Loucy (cell line): ENCODE data around the gene PASK.

Source experiments
- H2AFZ ChIP-seq: fragments of 200-600 bp; sonication (generic); 2 replicates; pipeline ENCODE4 v1.6.0; 2016; ENCODE audit warnings: antibody characterized with exemption, mild to moderate bottlenecking, low read length, moderate library complexity
- H3F3A ChIP-seq: fragments of 200-600 bp; 2 replicates; pipeline ENCODE4 v1.6.0; 2016; ENCODE audit warnings: antibody characterized with exemption, low read depth, mild to moderate bottlenecking
- H3K27me3 ChIP-seq: fragments of 200-600 bp; sonication (generic); 2 replicates; pipeline ENCODE4 v1.6.1; 2014; ENCODE audit warnings: low read length, mild to moderate bottlenecking; ENCODE audit not compliant: insufficient read depth, poor library complexity, severe bottlenecking
- H3K36me3 ChIP-seq: fragments of 200-600 bp; sonication (generic); 2 replicates; pipeline ENCODE4 v1.6.1; 2016; ENCODE audit warnings: low read length; ENCODE audit not compliant: insufficient read depth
- H3K4me1 ChIP-seq: fragments of 200-600 bp; sonication (generic); 2 replicates; pipeline ENCODE4 v1.5.1; 2014; ENCODE audit warnings: low read length, mild to moderate bottlenecking; ENCODE audit not compliant: insufficient read depth, poor library complexity, severe bottlenecking
- H3K4me2 ChIP-seq: fragments of 200-600 bp; sonication (generic); 2 replicates; pipeline ENCODE4 v1.6.0; 2014; ENCODE audit warnings: antibody characterized with exemption, low read length, low read depth, mild to moderate bottlenecking; ENCODE audit not compliant: poor library complexity, severe bottlenecking
- H3K4me3 ChIP-seq: fragments of 200-600 bp; sonication (generic); 2 replicates; pipeline ENCODE4 v1.5.1; 2014; ENCODE audit warnings: low read length, mild to moderate bottlenecking, mixed read lengths; ENCODE audit not compliant: poor library complexity, severe bottlenecking
- H3K79me2 ChIP-seq: fragments of 200-600 bp; sonication (generic); 2 replicates; pipeline ENCODE4 v1.6.1; 2014; ENCODE audit warnings: low read length; ENCODE audit not compliant: insufficient read depth
- H3K9ac ChIP-seq: fragments of 200-600 bp; sonication (generic); 2 replicates; pipeline ENCODE4 v1.6.0; 2014; ENCODE audit warnings: mild to moderate bottlenecking, low read depth, low read length, moderate library complexity; ENCODE audit not compliant: poor library complexity, severe bottlenecking
- H3K9me2 ChIP-seq: fragments of 200-600 bp; sonication (generic); replicated peaks from 2 replicates; pipeline ENCODE4 v1.6.1; 2016; ENCODE audit warnings: low read depth, low read length, mixed read lengths
- H3K9me3 ChIP-seq: fragments of 200-600 bp; sonication (generic); 2 replicates; pipeline ENCODE4 v1.6.1; 2014; ENCODE audit warnings: mild to moderate bottlenecking, antibody characterized with exemption, low read length, low read depth; ENCODE audit not compliant: insufficient read depth
- H4K20me1 ChIP-seq: fragments of 200-600 bp; sonication (generic); 2 replicates; pipeline ENCODE4 v1.6.0; 2014; ENCODE audit warnings: antibody characterized with exemption, low read length, mild to moderate bottlenecking; ENCODE audit not compliant: insufficient read depth, poor library complexity, severe bottlenecking
- CTCF ChIP-seq: fragments of 200-600 bp; sonication (generic); conservative IDR thresholded peaks from 2 replicates; pipeline ENCODE4 v1.5.1; 2014; ENCODE audit warnings: mild to moderate bottlenecking, antibody characterized with exemption, low read length
- EZH2phosphoT487 ChIP-seq: fragments of 200-600 bp; IDR thresholded peaks from 2 replicates; pipeline ENCODE4 v1.6.1; 2018; ENCODE audit warnings: antibody characterized with exemption, mild to moderate bottlenecking, moderate library complexity, borderline replicate concordance

The PASK gene

GRCh38 chr2:241180495-241180894 lies 31.2 kb upstream of the PASK start:
- Histone ChIP-seq H3K9ac (no peak overlapping the region), H3K9me3 (no peaks in the 10 kb centered on the region), H3K4me3 (no peak overlapping the region), H3K4me2 (no peak overlapping the region), H3K79me2 (no peaks in the 10 kb centered on the region), H3K4me1 (no peaks in the 10 kb centered on the region), H2AFZ (no peak overlapping the region), H3F3A (no peaks in the 10 kb centered on the region), H4K20me1 (no peaks in the 10 kb centered on the region), H3K27me3 (no peaks in the 10 kb centered on the region), H3K9me2 (no peaks in the 10 kb centered on the region), H3K36me3 (peaks cover 26% of the 10 kb centered on the region; the same call in 1 of the 2 replicates)
- TF ChIP-seq CTCF (no peak), EZH2phosphoT487 (no peak)

DNA sequence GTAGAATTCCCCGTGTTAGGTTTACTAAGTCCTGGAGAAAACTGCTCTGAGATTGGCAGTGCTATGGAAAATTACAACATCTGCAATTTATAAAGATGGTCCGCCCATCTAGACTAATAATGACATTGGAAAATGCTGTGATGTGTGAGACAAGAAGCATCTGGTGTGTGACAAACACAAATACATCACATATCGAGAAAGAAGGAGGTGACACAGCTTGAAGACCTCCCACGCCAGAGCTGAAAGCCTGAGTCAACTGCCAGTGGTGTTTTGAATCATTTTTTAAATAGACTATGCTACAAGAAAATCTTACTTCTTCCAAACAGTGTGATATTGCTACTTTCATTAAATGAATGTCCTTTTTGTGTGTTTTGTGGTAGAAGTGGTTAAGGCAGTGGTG lies 30.6 kb upstream of the PASK start:
- Histone ChIP-seq H3K4me1 (no peaks in the 10 kb centered on the region), H4K20me1 (no peaks in the 10 kb centered on the region), H3K4me2 (no peak overlapping the region), H3F3A (no peaks in the 10 kb centered on the region), H3K27me3 (no peaks in the 10 kb centered on the region), H3K9ac (no peak overlapping the region), H3K9me3 (no peaks in the 10 kb centered on the region), H3K9me2 (no peaks in the 10 kb centered on the region), H3K4me3 (no peak overlapping the region), H2AFZ (no peak overlapping the region), H3K36me3 (peaks cover 26% of the 10 kb centered on the region; the same call in 1 of the 2 replicates), H3K79me2 (no peaks in the 10 kb centered on the region)
- TF ChIP-seq EZH2phosphoT487 (no peak), CTCF (no peak)

DNA sequence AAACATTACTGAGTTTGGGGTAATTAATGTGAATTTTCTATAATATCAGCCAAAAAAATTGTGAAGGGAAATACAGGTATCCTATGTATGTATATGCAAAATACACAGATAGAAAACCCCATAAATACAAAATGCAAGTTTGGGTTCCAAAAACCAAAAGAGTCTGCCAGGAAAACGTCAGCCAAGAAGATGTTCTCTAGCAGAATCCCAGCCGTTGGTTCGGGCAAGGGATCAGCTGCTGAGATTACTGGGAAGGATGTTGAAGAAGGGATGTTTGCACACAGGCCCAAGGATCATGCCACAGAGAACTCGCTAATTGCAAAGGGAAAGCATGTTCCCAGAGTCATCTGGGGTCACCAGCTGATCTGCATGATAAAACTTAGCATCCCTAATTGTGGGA lies 29.7 kb upstream of the PASK start:
- Histone ChIP-seq H3K4me1 (no peaks in the 10 kb centered on the region), H3K9me2 (no peaks in the 10 kb centered on the region), H3K27me3 (no peaks in the 10 kb centered on the region), H3K9me3 (no peaks in the 10 kb centered on the region), H3K4me2 (no peak overlapping the region), H2AFZ (no peak overlapping the region), H3K36me3 (peaks cover 26% of the 10 kb centered on the region; the same call in 1 of the 2 replicates), H3K4me3 (no peak overlapping the region), H3K79me2 (no peaks in the 10 kb centered on the region), H3F3A (no peaks in the 10 kb centered on the region), H4K20me1 (no peaks in the 10 kb centered on the region), H3K9ac (no peak overlapping the region)
- TF ChIP-seq CTCF (no peak), EZH2phosphoT487 (no peak)
